ENCODE data around the gene BMAL1. TPM values are rescaled to one million over a fixed set of nuclear protein-coding genes. Genes with fewer than 3 reads are reported as not detected.

Gene BMAL1
- total RNA-seq, 2 donors from 2014 or later = 3.7 to 7.2 TPM

DNA sequence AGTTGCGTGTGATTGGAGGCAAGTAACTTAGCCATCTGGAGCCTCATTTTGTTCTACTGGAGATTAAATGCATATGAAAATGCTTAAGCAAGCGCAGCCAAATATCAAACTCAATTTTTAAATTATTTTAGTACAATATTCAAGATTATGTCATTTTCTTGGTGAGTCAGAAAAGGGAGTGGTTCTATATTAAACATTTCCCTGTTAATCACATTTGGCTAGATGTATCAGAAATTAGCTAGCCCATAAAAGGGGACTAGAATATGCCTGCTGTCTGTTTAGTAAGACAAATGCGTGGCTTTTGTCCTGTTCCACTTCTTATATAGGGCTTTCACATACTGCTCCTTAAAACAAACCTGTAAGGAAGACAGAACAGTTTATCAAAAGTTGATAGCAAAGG lies 35.0 kb upstream of the BMAL1 start:
- TF ChIP-seq CTCF (conservative IDR thresholded peaks at IDR 0.05) = no peak
- no peaks in the 10 kb centered on the region for H3K9me3 Mint-ChIP-seq
- Histone ChIP-seq H3K9ac (ENCODE audit: extremely low read depth, low read length, poor library complexity, severe bottlenecking) (no peak overlapping the region), H3K4me1 (ENCODE audit: control insufficient read depth, insufficient read depth, low read length) (no peaks in the 10 kb centered on the region), H3K27ac (ENCODE audit: low read depth, low read length) (no peak overlapping the region), H3K27me3 (ENCODE audit: control insufficient read depth, insufficient read depth, low read length, poor library complexity, severe bottlenecking) (peaks cover 24% of the 10 kb centered on the region), H3K36me3 (ENCODE audit: control insufficient read depth, insufficient read depth, low read length) (no peaks in the 10 kb centered on the region), H3K4me3 (ENCODE audit: low read length) (no peak overlapping the region), H3K9me3 (ENCODE audit: control insufficient read depth, low read length) (no peaks in the 10 kb centered on the region)
- H3K27ac Mint-ChIP-seq = no peak overlapping the region
- DNase-seq = no peak
- peaks cover 29% of the 10 kb centered on the region for H3K27me3 Mint-ChIP-seq (ENCODE audit: insufficient read depth)
- H3K4me3 Mint-ChIP-seq = no peak overlapping the region
- 96 to 100% methylated on average over 1 to 3 of the region's 3 CpGs for WGBS, 2 experiments (ENCODE audit: insufficient coverage in 1 of 2, insufficient read length in 1 of 2)
- H3K36me3 Mint-ChIP-seq (ENCODE audit: low read depth) = no peaks in the 10 kb centered on the region
- no peaks in the 10 kb centered on the region for H3K4me1 Mint-ChIP-seq

- H3K4me3 Mint-ChIP-seq = no peak overlapping the region
- peaks cover 26% of the 10 kb centered on the region for H3K27me3 Mint-ChIP-seq (ENCODE audit: insufficient read depth)
- WGBS, 2 experiments (ENCODE audit: insufficient coverage in 1 of 2, insufficient read length in 1 of 2) = 73 to 81% methylated on average over 2 to 5 of the region's 5 CpGs
- no peaks in the 10 kb centered on the region for H3K36me3 ChIP-seq (ENCODE audit: control insufficient read depth, insufficient read depth, low read length)
- TF ChIP-seq CTCF (conservative IDR thresholded peaks at IDR 0.05) = no peak
- DNase-seq = no peak
- no peaks in the 10 kb centered on the region for H3K4me1 Mint-ChIP-seq
- H3K27ac Mint-ChIP-seq = no peak overlapping the region
- no peaks in the 10 kb centered on the region for H3K9me3 Mint-ChIP-seq
- peaks cover 20% of the 10 kb centered on the region for H3K27me3 ChIP-seq (ENCODE audit: control insufficient read depth, insufficient read depth, low read length, poor library complexity, severe bottlenecking)
- no peak overlapping the region for H3K4me3 ChIP-seq (ENCODE audit: low read length)
- no peak overlapping the region for H3K27ac ChIP-seq (ENCODE audit: low read depth, low read length)
- no peak overlapping the region for H3K9ac ChIP-seq (ENCODE audit: extremely low read depth, low read length, poor library complexity, severe bottlenecking)
- H3K9me3 ChIP-seq (ENCODE audit: control insufficient read depth, low read length) = no peaks in the 10 kb centered on the region
- H3K36me3 Mint-ChIP-seq (ENCODE audit: low read depth) = no peaks in the 10 kb centered on the region
- H3K4me1 ChIP-seq (ENCODE audit: control insufficient read depth, insufficient read depth, low read length) = no peaks in the 10 kb centered on the region
Measured at GRCh38 chr11:13247606-13248296, 29.8 kb upstream of the BMAL1 start.

DNA sequence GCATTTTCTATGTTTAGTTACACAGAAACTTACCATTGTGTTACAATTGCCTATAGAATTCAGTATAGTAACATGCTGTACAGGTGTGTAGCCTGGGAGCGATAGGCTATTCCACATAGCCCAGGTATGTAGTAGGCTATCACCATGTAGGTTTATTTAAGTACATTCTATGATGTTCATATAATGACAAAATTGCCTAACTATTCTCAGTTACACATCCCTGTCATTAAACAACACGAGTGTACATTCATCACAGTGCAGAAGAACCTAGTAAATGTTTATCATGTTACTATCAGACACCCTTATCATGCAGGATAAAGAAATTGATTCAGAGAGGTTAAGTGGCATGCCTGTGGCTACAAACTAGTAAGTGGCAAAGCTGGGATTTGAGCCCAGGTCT lies 28.4 kb upstream of the BMAL1 start:
- no peak overlapping the region for H3K27ac ChIP-seq (ENCODE audit: low read depth, low read length)
- H3K27me3 ChIP-seq (ENCODE audit: control insufficient read depth, insufficient read depth, low read length, poor library complexity, severe bottlenecking) = peaks cover 17% of the 10 kb centered on the region
- WGBS, 2 experiments (ENCODE audit: insufficient coverage in 1 of 2, insufficient read length in 1 of 2) = 94% methylated on average over 2 of the region's 2 CpGs; no CpG with 5 or more reads in 1 of the 2 experiments
- DNase-seq = no peak
- H3K9ac ChIP-seq (ENCODE audit: extremely low read depth, low read length, poor library complexity, severe bottlenecking) = no peak overlapping the region
- Mint-ChIP-seq H3K27me3 (ENCODE audit: insufficient read depth) (peaks cover 19% of the 10 kb centered on the region), H3K4me1 (no peaks in the 10 kb centered on the region), H3K27ac (no peak overlapping the region), H3K36me3 (ENCODE audit: low read depth) (no peaks in the 10 kb centered on the region), H3K9me3 (no peaks in the 10 kb centered on the region), H3K4me3 (no peak overlapping the region)
- H3K36me3 ChIP-seq (ENCODE audit: control insufficient read depth, insufficient read depth, low read length) = no peaks in the 10 kb centered on the region
- no peaks in the 10 kb centered on the region for H3K4me1 ChIP-seq (ENCODE audit: control insufficient read depth, insufficient read depth, low read length)
- no peak for TF ChIP-seq CTCF (conservative IDR thresholded peaks at IDR 0.05)
- H3K4me3 ChIP-seq (ENCODE audit: low read length) = no peak overlapping the region
- no peaks in the 10 kb centered on the region for H3K9me3 ChIP-seq (ENCODE audit: control insufficient read depth, low read length)

All from endodermal cell (in vitro differentiated cells).